GM12878 (cell line): ENCODE results near the gene PYGO2. TPM values are rescaled to one million over a fixed set of nuclear protein-coding genes. Genes with fewer than 3 reads are reported as not detected.
A peak's percentile ranks its signal among the peaks of the same experiment; 100 is the strongest.

Source experiments
- ATAC-seq: fragments of 200-7000 bp; cut with Tn5 transposase; 3 replicates; pipeline ENCODE4 v1.9.1; 2020; ENCODE audit warnings: mild to moderate bottlenecking, moderate library complexity
- BruUV-seq: library from RNA; stranded (reverse); fragments of 400-500 nt; replicated peaks from 2 replicates; lab custom pipeline; 2021; lab: Mats Ljungman, UMichigan
- CTCF ChIA-PET: fragments of 300-600 bp; sonication (Branson Sonifier 250); formaldehyde crosslinking; extraction: SDS; loops from one replicate; lab custom pipeline; 2021; ENCODE audit warnings: inconsistent platforms; lab: Yijun Ruan, JAX
- POLR2A ChIA-PET: fragments of 350-600 bp; formaldehyde crosslinking; extraction: SDS; loops from one replicate; lab custom pipeline; 2021; ENCODE audit warnings: inconsistent platforms; lab: Charles Lee
- RAD21 ChIA-PET: fragments of 300-600 bp; sonication (Branson Sonifier 250); formaldehyde crosslinking; loops from one replicate; lab custom pipeline; 2023; ENCODE audit warnings: antibody characterized with exemption; ENCODE audit not compliant: unreplicated experiment; lab: Charles Lee
- SMC1A ChIA-PET: fragments of 300-600 bp; sonication (Branson Sonifier 250); formaldehyde crosslinking; loops from one replicate; lab custom pipeline; 2023; ENCODE audit not compliant: unreplicated experiment, uncharacterized antibody; lab: Charles Lee
- DNase-seq: peaks from one replicate; pipeline ENCODE4 v3.0.0-alpha.2; 2011; ENCODE audit warnings: low read depth, low spot score
- FAIRE-seq: peaks from 3 replicates; lab custom pipeline; 2011; peaks lifted over from hg19 to GRCh38; lab: Jason Lieb, UNC
- H2AFZ ChIP-seq: 2 replicates; pipeline ENCODE4 v1.6.0; 2011; ENCODE audit warnings: low read depth, low read length, control low read depth; ENCODE audit not compliant: control insufficient read depth
- H3K27ac ChIP-seq: 2 replicates; pipeline ENCODE4 v1.5.1; 2011; ENCODE audit warnings: control low read depth; ENCODE audit not compliant: control insufficient read depth, insufficient read depth
- H3K27me3 ChIP-seq, 2 experiments: replicated peaks in 1 of 2; 2 replicates each; pipeline versions ENCODE4 v1.6.0 to v1.6.1; 2011; ENCODE audit warnings: low read length in 1 of 2; ENCODE audit not compliant: control insufficient read depth in 2 of 2, insufficient read depth in 2 of 2
- H3K36me3 ChIP-seq, 2 experiments: 2 replicates each; pipeline ENCODE4 v1.5.1; 2011; ENCODE audit warnings: low read length in 1 of 2; ENCODE audit not compliant: control insufficient read depth in 2 of 2, insufficient read depth in 2 of 2
- H3K4me1 ChIP-seq: 2 replicates; pipeline ENCODE4 v1.6.1; 2011; ENCODE audit warnings: mild to moderate bottlenecking, low read length, moderate library complexity, mixed read lengths; ENCODE audit not compliant: control insufficient read depth, insufficient read depth
- H3K4me2 ChIP-seq: 2 replicates; pipeline ENCODE4 v1.6.0; 2011; ENCODE audit warnings: control low read depth; ENCODE audit not compliant: control insufficient read depth, insufficient read depth
- H3K4me3 ChIP-seq: fragments of 200-600 bp; sonication (generic); 2 replicates; pipeline ENCODE4 v1.5.1; 2016
- H3K79me2 ChIP-seq: 2 replicates; pipeline ENCODE4 v1.6.0; 2011; ENCODE audit warnings: low read length; ENCODE audit not compliant: control insufficient read depth, insufficient read depth
- H3K9ac ChIP-seq: 2 replicates; pipeline ENCODE4 v1.8.0; 2011; ENCODE audit warnings: low read length, control low read depth, mixed read lengths; ENCODE audit not compliant: control insufficient read depth, insufficient read depth
- H3K9me3 ChIP-seq: replicated peaks from 3 replicates; pipeline ENCODE4 v1.5.1; 2011; ENCODE audit warnings: mild to moderate bottlenecking, low read length; ENCODE audit not compliant: control insufficient read depth, insufficient read depth
- H4K20me1 ChIP-seq: 2 replicates; pipeline ENCODE4 v1.6.0; 2011; ENCODE audit not compliant: control insufficient read depth, insufficient read depth
- DPF2 ChIP-seq: fragments of 450-650 bp; IDR thresholded peaks from 2 replicates; pipeline ENCODE4 v1.6.1; 2017; ENCODE audit warnings: mild to moderate bottlenecking
- HDAC2 ChIP-seq: fragments of 200-600 bp; sonication (generic); IDR thresholded peaks from 2 replicates; pipeline ENCODE4 v1.6.1; 2017
- KDM1A ChIP-seq: fragments of 200-600 bp; sonication (generic); IDR thresholded peaks from 2 replicates; pipeline ENCODE4 v1.6.1; 2016; ENCODE audit warnings: borderline replicate concordance
- KLF5 ChIP-seq: fragments of 450-650 bp; IDR thresholded peaks from 2 replicates; pipeline ENCODE4 v1.6.1; 2014; ENCODE audit warnings: mild to moderate bottlenecking; ENCODE audit not compliant: partially characterized antibody
- RAD51 ChIP-seq: fragments of 450-650 bp; IDR thresholded peaks from 2 replicates; pipeline ENCODE4 v1.6.1; 2016; ENCODE audit warnings: moderate library complexity, mild to moderate bottlenecking, inconsistent platforms
- RELA ChIP-seq: fragments of 450-650 bp; IDR thresholded peaks from 2 replicates; pipeline ENCODE4 v1.8.0; 2014; ENCODE audit warnings: borderline replicate concordance; ENCODE audit not compliant: partially characterized antibody
- SMAD5 ChIP-seq: IDR thresholded peaks from 2 replicates; pipeline ENCODE4 v1.6.1; 2016; ENCODE audit warnings: antibody characterized with exemption, low read depth
- ZSCAN29 ChIP-seq: fragments of 450-650 bp; IDR thresholded peaks from 2 replicates; pipeline ENCODE4 v1.6.1; 2017; ENCODE audit warnings: mild to moderate bottlenecking, moderate library complexity
- WGBS: methylation state at CpG from one replicate; pipeline ENCODE4 v1.1.6; 2016; ENCODE audit warnings: low lambda C conversion rate; ENCODE audit not compliant: insufficient replicate concordance, insufficient coverage; ENCODE audit errors: missing lambda C conversion rate; 5-methylcytosine and 5-hydroxymethylcytosine counted together
- in situ Hi-C: fragments of 300-500 bp; cut with MboI; formaldehyde crosslinking; loops from 9 replicates; pipeline ENCODE4 v1.14.3; 2018; ENCODE audit warnings: mixed read lengths
- intact Hi-C: fragments of 100-400 bp; cut with micrococcal nuclease; formaldehyde crosslinking; loops from one replicate; pipeline ENCODE4 v1.14.2; 2022; ENCODE audit not compliant: unreplicated experiment
- polyA plus RNA-seq, 11 experiments: library from polyadenylated mRNA; depleted of rRNA in 4 of 11; unstranded in 6 of 11; stranded (reverse) in 5 of 11; fragments of >200 nt; fragmentation: Nextera tagmentation in 4 of 11; fragmentation: Illumina TruSeq in 1 of 11; extraction: Ambion mirVana in 4 of 11; extraction: Trizol in 1 of 11; gene quantifications; 1 replicate in 1 of 11; 2 replicates in 10 of 11; pipeline versions ENCODE4 v1.2.1 to v1.2.3, GENCODE V29; 2011 to 2016; ENCODE audit warnings: inconsistent platforms in 2 of 11, missing spikeins in 2 of 11, low read depth in 1 of 11
- total RNA-seq, 4 experiments: library from RNA; depleted of rRNA in 3 of 4; stranded (reverse); fragments of >200 nt in 3 of 4; fragmentation: Illumina TruSeq in 1 of 4; extraction: Trizol in 1 of 4; gene quantifications; 2 replicates each; pipeline versions ENCODE4 v1.2.1 to v1.2.3, GENCODE V29; 2013 to 2021
- TF ChIP-seq, protein P1 (sequence below): IDR thresholded peaks from 2 replicates; pipeline ENCODE4 v1.6.1; 2011; ENCODE audit warnings: borderline replicate concordance, low read depth, mild to moderate bottlenecking, moderate library complexity, low read length; ENCODE audit not compliant: insufficient read depth, poor library complexity, severe bottlenecking

PYGO2 gene
- total and polyA plus RNA-seq, 10 of the 15 experiments (the other 5 are each of a cell fraction or from before 2014, with no cell fraction given): 8.1 to 33.8 (median 23.5) TPM

DNA sequence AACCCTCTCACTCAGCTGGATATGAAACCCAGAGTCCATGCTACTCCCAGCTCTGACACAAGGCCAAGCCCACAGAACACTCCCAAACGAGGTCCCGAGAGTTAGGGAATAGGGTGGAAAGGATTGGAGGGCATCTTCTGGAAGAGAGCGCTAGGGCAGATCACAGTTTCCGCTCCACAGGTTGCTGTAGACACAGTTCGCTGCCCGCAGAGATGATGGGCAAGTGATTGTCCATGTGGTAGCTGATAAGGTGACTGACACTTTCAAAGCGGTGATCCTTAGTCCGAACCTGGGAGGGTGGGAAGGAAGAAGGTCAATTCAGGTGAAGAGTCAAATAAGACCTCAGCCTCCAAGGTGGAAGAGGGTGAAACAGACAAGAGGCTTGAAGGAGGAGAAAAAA lies 2.1 kb upstream of the PYGO2 start (continued):
- TF ChIP-seq KLF5 (no peak), DPF2 (no peak), RAD51 (no peak), RELA (no peak), ZSCAN29 (no peak)
- TF ChIP-seq, protein P1, sequence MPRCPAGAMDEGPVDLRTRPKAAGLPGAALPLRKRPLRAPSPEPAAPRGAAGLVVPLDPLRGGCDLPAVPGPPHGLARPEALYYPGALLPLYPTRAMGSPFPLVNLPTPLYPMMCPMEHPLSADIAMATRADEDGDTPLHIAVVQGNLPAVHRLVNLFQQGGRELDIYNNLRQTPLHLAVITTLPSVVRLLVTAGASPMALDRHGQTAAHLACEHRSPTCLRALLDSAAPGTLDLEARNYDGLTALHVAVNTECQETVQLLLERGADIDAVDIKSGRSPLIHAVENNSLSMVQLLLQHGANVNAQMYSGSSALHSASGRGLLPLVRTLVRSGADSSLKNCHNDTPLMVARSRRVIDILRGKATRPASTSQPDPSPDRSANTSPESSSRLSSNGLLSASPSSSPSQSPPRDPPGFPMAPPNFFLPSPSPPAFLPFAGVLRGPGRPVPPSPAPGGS: no peak
- TF ChIP-seq, all 136 proteins: peak for 0

GRCh38 chr1:154962795-154963330 lies 1.3 kb upstream of the PYGO2 start:
- ATAC-seq: no peak
- H4K20me1 ChIP-seq: no peaks in the 10 kb centered on the region
- peak overlapping the region; percentile 88 for H3K4me3 ChIP-seq
- no peaks in the 10 kb centered on the region for H3K27me3 ChIP-seq
- CTCF ChIA-PET: interaction anchor here (0.9 to 2.7 kb wide), 5 partner anchors 8 to 54 kb away, joined by 3 to 16 read pairs (median 13); partner anchors contain the start of gene SHC1
- TF ChIP-seq KDM1A (no peak), SMAD5 (no peak), HDAC2 (no peak)
- TF ChIP-seq, all 136 proteins: peak for 0
- in situ Hi-C loops: no loop called here
- H3K27ac ChIP-seq: peak overlapping the region; percentile 97; the same call in 1 of the 2 replicates
- no peak overlapping the region for H2AFZ ChIP-seq
- no peaks in the 10 kb centered on the region for H3K9me3 ChIP-seq
- H3K4me2 ChIP-seq: peak overlapping the region; percentile 86
- H3K79me2 ChIP-seq: peaks cover 31% of the 10 kb centered on the region
- intact Hi-C loops: loop anchor here (5.0 kb wide), 1 partner anchor 39 kb away; the partner anchor contains the start of gene ZBTB7B
- WGBS: 81% methylated on average over 6 of the region's 6 CpGs
- H3K36me3 ChIP-seq: peaks cover 13 to 16% of the 10 kb centered on the region in 2 experiments; a peak in 3 of 4 replicates
- POLR2A ChIA-PET: interaction anchor here (0.6 to 12.3 kb wide), 4 partner anchors 10 to 49 kb away, joined by 3 to 140 read pairs (median 4); partner anchors contain the start of genes CKS1B and SHC1
- RAD21 ChIA-PET: no interaction called here
- DNase-seq (no peak), FAIRE-seq (no peak)
- H3K4me1 ChIP-seq: peaks cover 6% of the 10 kb centered on the region; the same call in 1 of the 2 replicates
- SMC1A ChIA-PET: interaction anchor here (1.2 to 3.1 kb wide), 4 partner anchors 7 to 54 kb away, joined by 3 to 14 read pairs (median 8); partner anchors contain the start of gene SHC1
- H3K9ac ChIP-seq: peak overlapping the region; percentile 81
- no TSS peak for BruUV-seq
